Coronary artery (tissue), 2 donors: ENCODE results near the gene NASP.

Source experiments
- DNase-seq: peaks from one replicate; pipeline ENCODE4 v3.0.0-alpha.2; 2017; ENCODE audit warnings: low spot score
- H3K27ac ChIP-seq, 2 donors: fragments of 200-600 bp; sonication (generic); one replicate each; pipeline ENCODE4 v1.5.1; 2016 to 2019
- H3K4me3 ChIP-seq: fragments of 200-600 bp; sonication (generic); 2 replicates; pipeline ENCODE4 v1.5.1; 2016; ENCODE audit warnings: mild to moderate bottlenecking, moderate library complexity
- TF ChIP-seq, protein P1 (sequence below): fragments of 200-600 bp; sonication (generic); IDR thresholded peaks from one replicate; pipeline ENCODE4 v1.5.1; 2019; ENCODE audit warnings: antibody characterized with exemption

NASP gene

DNA sequence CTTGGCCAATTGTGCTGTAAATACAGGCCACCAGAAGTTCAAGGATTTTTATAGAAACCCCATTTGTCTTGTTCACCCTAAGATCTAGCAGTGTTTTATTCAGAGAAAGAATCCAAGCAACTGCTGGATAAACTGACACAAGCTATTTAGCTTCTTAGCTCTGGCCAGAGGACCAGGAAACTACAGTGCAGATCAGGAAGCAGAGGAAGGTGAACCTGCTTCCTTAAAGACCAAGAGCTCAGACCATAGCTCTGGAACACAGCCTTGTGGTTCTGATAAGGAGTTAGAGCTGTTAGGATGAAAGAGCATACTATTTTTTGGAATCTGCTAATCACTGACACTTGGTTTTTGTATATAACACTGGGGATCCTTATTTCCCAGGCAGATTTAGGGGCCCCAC is 45.2 kb downstream of the NASP start:
- no peak for DNase-seq
- TF ChIP-seq, protein P1, sequence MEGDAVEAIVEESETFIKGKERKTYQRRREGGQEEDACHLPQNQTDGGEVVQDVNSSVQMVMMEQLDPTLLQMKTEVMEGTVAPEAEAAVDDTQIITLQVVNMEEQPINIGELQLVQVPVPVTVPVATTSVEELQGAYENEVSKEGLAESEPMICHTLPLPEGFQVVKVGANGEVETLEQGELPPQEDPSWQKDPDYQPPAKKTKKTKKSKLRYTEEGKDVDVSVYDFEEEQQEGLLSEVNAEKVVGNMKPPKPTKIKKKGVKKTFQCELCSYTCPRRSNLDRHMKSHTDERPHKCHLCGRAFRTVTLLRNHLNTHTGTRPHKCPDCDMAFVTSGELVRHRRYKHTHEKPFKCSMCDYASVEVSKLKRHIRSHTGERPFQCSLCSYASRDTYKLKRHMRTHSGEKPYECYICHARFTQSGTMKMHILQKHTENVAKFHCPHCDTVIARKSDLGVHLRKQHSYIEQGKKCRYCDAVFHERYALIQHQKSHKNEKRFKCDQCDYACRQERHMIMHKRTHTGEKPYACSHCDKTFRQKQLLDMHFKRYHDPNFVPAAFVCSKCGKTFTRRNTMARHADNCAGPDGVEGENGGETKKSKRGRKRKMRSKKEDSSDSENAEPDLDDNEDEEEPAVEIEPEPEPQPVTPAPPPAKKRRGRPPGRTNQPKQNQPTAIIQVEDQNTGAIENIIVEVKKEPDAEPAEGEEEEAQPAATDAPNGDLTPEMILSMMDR = no peak
- no peak overlapping the region for H3K4me3 ChIP-seq
- no peak overlapping the region for H3K27ac ChIP-seq

DNA sequence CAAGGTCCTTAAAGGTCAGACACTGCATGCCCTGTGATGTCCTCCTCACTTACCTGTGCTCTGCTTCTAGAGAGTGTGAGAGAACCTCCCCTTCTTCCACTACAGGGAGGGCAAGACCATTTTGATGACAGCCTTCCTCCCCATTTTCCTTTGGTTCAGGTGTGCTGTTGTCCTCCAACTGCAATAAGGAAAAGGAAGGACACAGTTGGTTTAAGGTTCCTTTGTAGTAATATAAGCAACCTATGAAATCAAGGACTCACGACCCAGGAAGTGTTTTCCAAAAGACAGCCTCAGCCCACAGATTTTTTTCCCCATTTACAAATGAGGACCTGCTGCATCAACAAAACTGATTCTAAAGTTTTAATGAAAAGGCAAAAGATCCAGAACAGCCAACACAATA is 46.6 kb downstream of the NASP start:
- Histone ChIP-seq H3K27ac (no peak overlapping the region), H3K4me3 (no peak overlapping the region)
- DNase-seq = no peak
- TF ChIP-seq, protein P1 = no peak

DNA sequence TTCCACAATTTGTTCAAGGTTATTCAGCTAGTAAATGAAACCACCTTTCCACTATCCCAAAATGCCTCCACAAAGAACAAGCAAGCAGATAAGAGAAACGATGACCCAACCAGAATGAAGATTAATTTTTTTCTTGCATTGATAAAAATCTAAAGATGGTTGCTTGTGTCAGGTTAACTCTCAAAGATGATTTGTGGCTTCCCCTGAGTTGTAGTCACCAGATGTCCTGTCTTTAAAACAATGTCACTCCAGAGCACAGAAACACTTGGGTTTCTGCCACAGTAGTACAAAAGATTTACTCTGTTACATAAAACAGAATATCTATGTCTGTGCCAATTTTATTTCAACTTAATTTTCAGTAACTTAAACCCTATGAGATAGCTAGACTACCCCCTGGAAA is 51.4 kb downstream of the NASP start:
- DNase-seq = no peak
- TF ChIP-seq, protein P1 = no peak
- H3K4me3 ChIP-seq = no peak overlapping the region
- no peak overlapping the region for H3K27ac ChIP-seq

DNA sequence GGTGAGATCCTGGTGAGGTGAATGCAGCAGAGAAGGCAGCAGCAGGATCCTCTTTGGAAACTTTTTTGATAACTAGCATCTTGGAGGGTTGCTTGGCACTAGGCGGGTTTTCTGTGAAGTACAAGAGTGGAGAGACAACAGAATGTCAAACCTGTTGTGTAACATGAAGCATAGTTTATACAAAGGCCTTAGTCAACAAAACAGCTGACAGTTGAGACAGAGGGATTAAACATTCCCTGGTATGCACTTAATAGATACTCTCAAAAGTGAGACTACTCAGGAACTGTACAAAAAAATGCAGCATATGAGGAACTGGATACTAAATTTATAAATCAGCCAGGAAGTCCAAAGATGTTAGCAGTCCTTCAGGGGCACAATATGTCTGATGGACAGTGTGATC is 56.5 kb downstream of the NASP start:
- TF ChIP-seq, protein P1 = no peak

DNA sequence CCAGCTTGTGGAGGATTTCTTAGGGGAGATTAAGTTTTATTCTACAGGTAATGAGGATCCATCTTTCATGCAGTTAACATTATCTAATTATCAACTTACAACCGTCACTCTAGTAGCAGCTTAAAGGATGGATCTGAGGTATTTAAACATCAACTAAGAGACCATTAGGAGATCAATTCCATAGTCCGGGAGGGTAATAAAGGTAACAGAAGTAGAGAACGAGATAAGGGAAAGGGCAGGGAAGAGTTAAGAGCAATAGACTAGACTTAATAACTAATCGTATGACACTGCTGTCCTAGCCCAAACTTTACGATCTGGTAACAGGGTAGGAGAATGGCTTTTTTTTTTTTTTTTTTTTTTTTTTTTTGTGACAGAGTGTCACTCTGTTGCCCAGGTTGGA is 59.5 kb downstream of the NASP start:
- Histone ChIP-seq H3K4me3 (no peak overlapping the region), H3K27ac (no peak overlapping the region)
- no peak for DNase-seq
- TF ChIP-seq, protein P1 = no peak

More for the DNA sequence above, 56.5 kb downstream of the NASP start:
- Histone ChIP-seq H3K4me3 (no peak overlapping the region), H3K27ac (no peak overlapping the region)
- DNase-seq = no peak

DNA sequence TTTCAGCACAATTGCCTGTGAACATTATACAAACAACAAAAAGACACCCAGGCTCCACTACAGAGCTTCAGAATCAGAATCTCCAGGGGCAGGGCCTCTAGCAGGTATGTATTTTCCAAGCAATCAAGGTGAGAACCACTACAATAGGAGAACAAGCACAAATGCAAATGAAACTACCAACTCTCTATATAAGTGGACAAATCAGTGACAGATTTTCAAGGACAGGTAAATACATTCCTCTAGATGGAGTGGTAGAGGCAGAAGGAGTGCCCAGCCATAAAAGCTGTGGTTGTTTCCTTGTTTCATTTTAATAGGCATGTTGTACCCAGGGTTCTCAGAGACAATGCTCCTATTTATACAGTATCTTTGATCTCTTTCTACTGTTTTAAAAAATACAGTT is 60.1 kb downstream of the NASP start:
- Histone ChIP-seq H3K4me3 (no peak overlapping the region), H3K27ac (no peak overlapping the region)
- TF ChIP-seq, protein P1 = no peak
- DNase-seq = no peak

DNA sequence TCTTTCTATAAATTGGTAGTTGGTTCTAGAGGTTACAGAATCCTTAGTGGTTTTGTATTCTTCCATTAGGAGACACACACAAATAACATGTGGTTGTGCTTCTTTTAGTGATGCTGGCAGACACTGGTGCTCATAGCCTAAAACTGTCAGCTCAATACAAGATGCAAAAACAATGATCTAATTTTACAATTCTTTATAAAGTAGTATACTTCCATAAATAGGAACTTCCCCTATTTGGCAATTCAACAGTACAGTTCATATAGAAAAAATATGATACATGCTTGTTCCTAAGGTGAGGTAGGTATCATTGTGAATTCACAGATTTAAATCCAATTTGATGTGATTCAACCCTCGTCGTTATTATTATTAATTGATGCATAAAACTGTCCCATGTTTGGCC is 60.8 kb downstream of the NASP start:
- H3K4me3 ChIP-seq = no peak overlapping the region
- TF ChIP-seq, protein P1 = no peak
- DNase-seq = no peak
- no peak overlapping the region for H3K27ac ChIP-seq
